HCT116 (cell line): ENCODE data around the gene PAQR4.
A peak's percentile ranks its signal among the peaks of the same experiment; 100 is the strongest.

Experiments
- ATF3 ChIP-seq: IDR thresholded peaks from 2 replicates; pipeline ENCODE4 v1.6.1; 2012
- EGR1 ChIP-seq: IDR thresholded peaks from 2 replicates; pipeline ENCODE4 v1.6.1; 2012; ENCODE audit warnings: low read depth
- EZH2 ChIP-seq: fragments of 200-600 bp; sonication (generic); IDR thresholded peaks from 2 replicates; pipeline ENCODE4 v1.6.1; 2017; ENCODE audit warnings: antibody characterized with exemption, mixed run types
- EZH2phosphoT487 ChIP-seq: fragments of 200-600 bp; IDR thresholded peaks from 2 replicates; pipeline ENCODE4 v1.6.1; 2018; ENCODE audit warnings: antibody characterized with exemption, borderline replicate concordance
- JUND ChIP-seq: IDR thresholded peaks from 2 replicates; pipeline ENCODE4 v1.6.1; 2012
- TCF7L2 ChIP-seq: IDR thresholded peaks from 2 replicates; pipeline ENCODE4 v1.7.0; 2011; ENCODE audit warnings: borderline replicate concordance, inconsistent platforms; ENCODE audit not compliant: insufficient read depth, insufficient read length; ENCODE audit errors: extremely low read depth
- YY1 ChIP-seq: IDR thresholded peaks from 2 replicates; pipeline ENCODE4 v1.6.1; 2011; ENCODE audit warnings: low read length, low read depth, moderate library complexity, mild to moderate bottlenecking; ENCODE audit not compliant: insufficient replicate concordance; ENCODE audit errors: extremely low read depth
- TF ChIP-seq, protein P1 (sequence below): IDR thresholded peaks from 2 replicates; pipeline ENCODE4 v1.6.1; 2012; ENCODE audit warnings: low read depth
- TF ChIP-seq, protein P2 (sequence below), 3 experiments: fragments of 200-600 bp in 1 of 3; sonication (generic) in 1 of 3; IDR thresholded peaks in 2 of 3; conservative IDR thresholded peaks in 1 of 3; 2 replicates each; pipeline ENCODE4 v1.5.1; 2012 to 2017; ENCODE audit warnings: low read depth in 2 of 3, low read length in 2 of 3, antibody characterized with exemption in 1 of 3, borderline replicate concordance in 1 of 3, control low read depth in 1 of 3, mild to moderate bottlenecking in 1 of 3, mixed read lengths in 1 of 3, mixed run types in 1 of 3, moderate library complexity in 1 of 3; ENCODE audit not compliant: insufficient read depth in 1 of 3
- TF ChIP-seq, protein P3 (sequence below): IDR thresholded peaks from 2 replicates; pipeline ENCODE4 v1.6.1; 2012

- TF ChIP-seq JUND (no peak), EGR1 (no peak), ATF3 (no peak), EZH2 (no peak), TCF7L2 (peak; percentile 23), YY1 (no peak), EZH2phosphoT487 (no peak)
- TF ChIP-seq, protein P1, sequence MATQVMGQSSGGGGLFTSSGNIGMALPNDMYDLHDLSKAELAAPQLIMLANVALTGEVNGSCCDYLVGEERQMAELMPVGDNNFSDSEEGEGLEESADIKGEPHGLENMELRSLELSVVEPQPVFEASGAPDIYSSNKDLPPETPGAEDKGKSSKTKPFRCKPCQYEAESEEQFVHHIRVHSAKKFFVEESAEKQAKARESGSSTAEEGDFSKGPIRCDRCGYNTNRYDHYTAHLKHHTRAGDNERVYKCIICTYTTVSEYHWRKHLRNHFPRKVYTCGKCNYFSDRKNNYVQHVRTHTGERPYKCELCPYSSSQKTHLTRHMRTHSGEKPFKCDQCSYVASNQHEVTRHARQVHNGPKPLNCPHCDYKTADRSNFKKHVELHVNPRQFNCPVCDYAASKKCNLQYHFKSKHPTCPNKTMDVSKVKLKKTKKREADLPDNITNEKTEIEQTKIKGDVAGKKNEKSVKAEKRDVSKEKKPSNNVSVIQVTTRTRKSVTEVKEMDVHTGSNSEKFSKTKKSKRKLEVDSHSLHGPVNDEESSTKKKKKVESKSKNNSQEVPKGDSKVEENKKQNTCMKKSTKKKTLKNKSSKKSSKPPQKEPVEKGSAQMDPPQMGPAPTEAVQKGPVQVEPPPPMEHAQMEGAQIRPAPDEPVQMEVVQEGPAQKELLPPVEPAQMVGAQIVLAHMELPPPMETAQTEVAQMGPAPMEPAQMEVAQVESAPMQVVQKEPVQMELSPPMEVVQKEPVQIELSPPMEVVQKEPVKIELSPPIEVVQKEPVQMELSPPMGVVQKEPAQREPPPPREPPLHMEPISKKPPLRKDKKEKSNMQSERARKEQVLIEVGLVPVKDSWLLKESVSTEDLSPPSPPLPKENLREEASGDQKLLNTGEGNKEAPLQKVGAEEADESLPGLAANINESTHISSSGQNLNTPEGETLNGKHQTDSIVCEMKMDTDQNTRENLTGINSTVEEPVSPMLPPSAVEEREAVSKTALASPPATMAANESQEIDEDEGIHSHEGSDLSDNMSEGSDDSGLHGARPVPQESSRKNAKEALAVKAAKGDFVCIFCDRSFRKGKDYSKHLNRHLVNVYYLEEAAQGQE: no peak
- TF ChIP-seq, protein P2, sequence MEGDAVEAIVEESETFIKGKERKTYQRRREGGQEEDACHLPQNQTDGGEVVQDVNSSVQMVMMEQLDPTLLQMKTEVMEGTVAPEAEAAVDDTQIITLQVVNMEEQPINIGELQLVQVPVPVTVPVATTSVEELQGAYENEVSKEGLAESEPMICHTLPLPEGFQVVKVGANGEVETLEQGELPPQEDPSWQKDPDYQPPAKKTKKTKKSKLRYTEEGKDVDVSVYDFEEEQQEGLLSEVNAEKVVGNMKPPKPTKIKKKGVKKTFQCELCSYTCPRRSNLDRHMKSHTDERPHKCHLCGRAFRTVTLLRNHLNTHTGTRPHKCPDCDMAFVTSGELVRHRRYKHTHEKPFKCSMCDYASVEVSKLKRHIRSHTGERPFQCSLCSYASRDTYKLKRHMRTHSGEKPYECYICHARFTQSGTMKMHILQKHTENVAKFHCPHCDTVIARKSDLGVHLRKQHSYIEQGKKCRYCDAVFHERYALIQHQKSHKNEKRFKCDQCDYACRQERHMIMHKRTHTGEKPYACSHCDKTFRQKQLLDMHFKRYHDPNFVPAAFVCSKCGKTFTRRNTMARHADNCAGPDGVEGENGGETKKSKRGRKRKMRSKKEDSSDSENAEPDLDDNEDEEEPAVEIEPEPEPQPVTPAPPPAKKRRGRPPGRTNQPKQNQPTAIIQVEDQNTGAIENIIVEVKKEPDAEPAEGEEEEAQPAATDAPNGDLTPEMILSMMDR (IDR thresholded peaks at IDR 0.05 in 2 of 3, conservative IDR thresholded peaks at IDR 0.05 in 1 of 3; ENCODE audit: borderline replicate concordance in 1 of 3, insufficient read depth in 1 of 3, low read depth in 2 of 3, low read length in 2 of 3): no peak
- TF ChIP-seq, protein P3, sequence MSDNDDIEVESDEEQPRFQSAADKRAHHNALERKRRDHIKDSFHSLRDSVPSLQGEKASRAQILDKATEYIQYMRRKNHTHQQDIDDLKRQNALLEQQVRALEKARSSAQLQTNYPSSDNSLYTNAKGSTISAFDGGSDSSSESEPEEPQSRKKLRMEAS: no peak
Measured at GRCh38 chr16:2968738-2969544, at the start of gene PAQR4.
